Activated CD4-positive, alpha-beta T cell treated with anti-CD3 and anti-CD28 coated beads for 36 hours (primary cell): ENCODE data around the gene DIO2. TPM values are rescaled to one million over a fixed set of nuclear protein-coding genes. Genes with fewer than 3 reads are reported as not detected.

Experiments
- ATAC-seq: fragments of 200-7000 bp; cut with Tn5 transposase; one replicate; pipeline ENCODE4 v1.10.0; 2021; ENCODE audit warnings: mild to moderate bottlenecking, moderate library complexity
- CTCF ChIA-PET: fragments of 350-600 bp; sonication (Branson Sonifier 250); formaldehyde crosslinking; loops from one replicate; lab custom pipeline; 2021; ENCODE audit warnings: antibody characterized with exemption; lab: Charles Lee
- POLR2A ChIA-PET: fragments of 350-600 bp; sonication (Branson Sonifier 250); formaldehyde crosslinking; loops from one replicate; lab custom pipeline; 2021; ENCODE audit warnings: antibody characterized with exemption, inconsistent platforms; lab: Charles Lee
- DNase-seq: peaks from one replicate; pipeline ENCODE4 v3.0.0-alpha.2; 2020
- H3K27ac Mint-ChIP-seq: one replicate; pipeline ENCODE4 v1.8.0; 2021; ENCODE audit warnings: mixed read lengths
- H3K27me3 Mint-ChIP-seq: one replicate; pipeline ENCODE4 v1.8.0; 2021; ENCODE audit warnings: mixed read lengths
- H3K36me3 Mint-ChIP-seq: one replicate; pipeline ENCODE4 v1.8.0; 2021; ENCODE audit warnings: low read depth, mixed read lengths
- H3K4me1 Mint-ChIP-seq: one replicate; pipeline ENCODE4 v1.8.0; 2021; ENCODE audit warnings: mixed read lengths
- H3K4me3 Mint-ChIP-seq: one replicate; pipeline ENCODE4 v1.8.0; 2021; ENCODE audit warnings: mild to moderate bottlenecking, moderate library complexity, mixed read lengths
- H3K9me3 Mint-ChIP-seq: one replicate; pipeline ENCODE4 v1.8.0; 2021; ENCODE audit warnings: low read depth, mixed read lengths
- intact Hi-C, 2 experiments: fragments of 100-400 bp; cut with DNase I in 1 of 2; cut with micrococcal nuclease in 1 of 2; formaldehyde crosslinking; loops; one replicate each; pipeline versions ENCODE4 v1.14.2 to v1.15.1; 2022 to 2024; cut with DNase I, micrococcal nuclease
- total RNA-seq, 2 experiments: library from RNA; stranded (reverse); gene quantifications; one replicate each; pipeline ENCODE4 v1.2.3, GENCODE V29; 2021

Gene DIO2
- total RNA-seq, 2 experiments from 2014 or later, result not detected

- Mint-ChIP-seq H3K9me3 (peaks cover 5% of the 10 kb centered on the region), H3K4me1 (no peaks in the 10 kb centered on the region), H3K36me3 (no peaks in the 10 kb centered on the region), H3K27ac (no peak overlapping the region), H3K4me3 (no peak overlapping the region), H3K27me3 (no peaks in the 10 kb centered on the region)
- POLR2A ChIA-PET, result no interaction called here
- ATAC-seq (no peak), DNase-seq (no peak)
- CTCF ChIA-PET, result no interaction called here
- intact Hi-C loops, result no loop called here
Observed at GRCh38 chr14:80164991-80165721, 46.1 kb downstream of the DIO2 start.

GRCh38 chr14:80152763-80153162 lies 58.5 kb downstream of the DIO2 start:
- Mint-ChIP-seq H3K27ac (no peak overlapping the region), H3K27me3 (no peaks in the 10 kb centered on the region), H3K36me3 (no peaks in the 10 kb centered on the region), H3K4me3 (no peak overlapping the region), H3K9me3 (no peaks in the 10 kb centered on the region), H3K4me1 (no peaks in the 10 kb centered on the region)
- ATAC-seq (no peak), DNase-seq (no peak)
- intact Hi-C loops, result no loop called here
- CTCF ChIA-PET, result no interaction called here
- POLR2A ChIA-PET, result no interaction called here

DNA sequence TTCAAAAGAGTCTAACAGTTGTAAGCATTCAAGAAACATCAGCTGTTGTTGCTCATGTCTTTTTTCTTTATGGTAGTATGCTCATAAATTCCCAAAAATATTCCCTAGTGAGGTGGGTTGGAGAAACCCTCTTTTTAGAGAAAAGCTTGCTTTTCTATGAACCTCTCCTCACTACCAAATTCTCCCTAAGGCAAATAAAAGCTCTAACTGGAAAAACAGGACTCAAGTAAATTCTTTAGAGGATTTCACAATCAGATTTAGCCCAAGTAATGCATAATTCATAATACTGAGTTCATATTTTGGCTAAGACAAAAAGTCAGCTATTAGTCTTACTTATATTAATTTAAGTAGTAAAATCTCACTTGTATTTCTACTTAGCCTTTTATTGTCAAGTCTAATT lies 59.1 kb downstream of the DIO2 start:
- CTCF ChIA-PET, result interaction anchor here (0.6 kb wide), 1 partner anchor 62 kb away, joined by 3 read pairs; no protein-coding TSS in a partner anchor
- POLR2A ChIA-PET, result no interaction called here
- Mint-ChIP-seq H3K36me3 (no peaks in the 10 kb centered on the region), H3K9me3 (no peaks in the 10 kb centered on the region), H3K4me1 (no peaks in the 10 kb centered on the region), H3K27ac (no peak overlapping the region), H3K4me3 (no peak overlapping the region), H3K27me3 (no peaks in the 10 kb centered on the region)
- intact Hi-C loops, result no loop called here
- DNase-seq, result no peak
- ATAC-seq, result no peak

GRCh38 chr14:80150301-80150700 lies 61.0 kb downstream of the DIO2 start:
- CTCF ChIA-PET, result no interaction called here
- no peak overlapping the region for H3K27ac Mint-ChIP-seq
- intact Hi-C loops, result no loop called here
- POLR2A ChIA-PET, result no interaction called here
- no peak for ATAC-seq
- no peak overlapping the region for H3K4me3 Mint-ChIP-seq
- no peaks in the 10 kb centered on the region for H3K27me3 Mint-ChIP-seq
- H3K36me3 Mint-ChIP-seq, result no peaks in the 10 kb centered on the region
- DNase-seq, result no peak
- peaks cover 1% of the 10 kb centered on the region for H3K9me3 Mint-ChIP-seq
- no peaks in the 10 kb centered on the region for H3K4me1 Mint-ChIP-seq
